HG02763 (cell line): Measurements from ENCODE around the gene CASKIN2.
"Not testable (repeated sequence)": the region's sequence is repeated elsewhere in the genome, so short reads cannot be mapped to it uniquely, and the experiment has no call there.

Experiments used
- ATAC-seq: cut with Tn5 transposase; IDR thresholded peaks from one replicate; pipeline ENCODE4 v1.9.1; 2021; ENCODE audit warnings: mild to moderate bottlenecking, moderate library complexity; ENCODE audit not compliant: unreplicated experiment

The CASKIN2 gene

DNA sequence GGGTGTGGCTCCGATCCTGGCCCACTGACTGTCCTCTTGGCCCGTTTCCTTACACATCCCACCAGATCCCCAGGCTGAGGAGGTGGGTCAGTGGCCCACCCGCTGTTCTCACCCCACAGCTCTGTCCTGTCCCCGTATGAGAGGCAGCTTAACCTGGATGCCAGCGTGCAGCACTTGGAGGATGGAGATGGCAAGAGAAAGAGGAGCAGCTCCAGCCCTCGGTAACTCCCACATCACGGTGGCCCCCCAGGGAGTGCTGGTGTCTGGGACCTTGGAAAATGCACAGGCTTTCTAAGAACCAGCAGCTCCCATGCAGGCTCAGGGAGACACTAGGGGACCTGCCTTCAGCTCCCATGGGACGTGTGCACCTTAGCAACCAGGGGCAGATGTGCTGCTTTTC is 6.0 kb upstream of the CASKIN2 start:
- no peak for ATAC-seq

DNA sequence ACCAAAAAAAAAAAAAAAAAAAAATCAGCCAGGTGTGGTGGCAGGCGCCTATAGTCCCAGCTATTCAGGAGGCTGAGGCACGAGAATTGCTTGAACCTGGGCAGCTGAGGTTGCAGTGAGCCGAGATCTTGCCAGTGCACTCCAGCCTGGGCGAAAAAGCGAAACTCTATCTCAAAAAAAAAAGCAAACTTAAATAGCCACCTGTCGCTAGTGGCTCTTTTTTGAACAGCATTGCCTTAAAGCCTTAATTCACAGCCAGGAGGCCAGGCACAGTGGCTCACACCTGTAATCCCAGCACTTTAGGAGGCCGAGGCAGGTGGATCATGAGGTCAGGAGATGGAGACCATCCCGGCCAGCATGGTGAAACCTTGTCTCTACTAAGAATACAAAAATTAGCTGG is 5.1 kb upstream of the CASKIN2 start:
- not testable (repeated sequence) for ATAC-seq

- ATAC-seq: no peak
Measured at GRCh38 chr17:75518983-75519537, 3.7 kb upstream of the CASKIN2 start.

DNA sequence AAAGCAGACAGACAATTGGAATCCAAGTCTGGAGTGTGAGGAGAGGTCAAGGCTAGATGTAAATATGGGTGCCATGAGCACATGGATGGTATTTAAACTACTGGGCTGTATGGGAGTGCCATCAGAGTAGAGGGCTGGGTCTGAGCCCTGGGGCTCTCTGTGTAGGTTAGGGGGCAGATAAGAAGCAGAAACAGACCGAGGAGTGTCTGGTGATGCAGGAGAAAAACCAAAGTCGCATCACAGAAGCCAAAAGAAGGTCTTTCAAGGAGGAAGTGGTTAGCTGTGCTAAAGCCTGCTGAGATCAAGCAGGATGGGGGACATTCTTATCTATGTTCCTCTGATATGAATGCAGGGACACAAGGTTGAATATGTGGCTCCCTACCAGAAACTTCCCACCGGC is 2.9 kb upstream of the CASKIN2 start:
- ATAC-seq: no peak

DNA sequence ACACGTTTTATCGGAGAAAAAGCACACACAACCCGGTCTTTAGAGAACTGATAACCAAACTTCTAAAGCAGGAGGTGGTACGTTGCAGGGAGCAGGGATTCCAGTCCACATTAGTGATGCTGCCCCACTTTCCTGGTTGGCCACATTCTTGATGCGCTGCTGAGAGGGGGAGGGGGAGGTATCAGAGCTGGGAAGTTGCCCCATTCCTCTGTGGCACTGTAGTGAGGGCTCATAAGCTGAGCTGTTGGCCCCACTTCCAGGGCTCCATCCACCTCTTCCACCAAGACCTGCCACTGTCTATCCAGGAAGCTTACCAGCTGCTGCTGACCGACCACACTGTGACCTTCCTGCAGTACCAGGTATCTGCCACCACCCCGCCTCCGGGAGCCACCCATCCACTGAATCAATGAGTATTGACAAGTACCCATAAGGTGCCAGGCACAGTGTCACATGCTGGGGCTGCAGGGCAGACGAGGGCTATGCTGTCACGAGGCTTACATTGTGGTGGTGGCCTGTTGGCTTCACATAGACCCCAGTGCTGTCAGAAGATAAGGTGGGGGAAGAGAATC is 2.0 kb upstream of the CASKIN2 start:
- no peak for ATAC-seq

DNA sequence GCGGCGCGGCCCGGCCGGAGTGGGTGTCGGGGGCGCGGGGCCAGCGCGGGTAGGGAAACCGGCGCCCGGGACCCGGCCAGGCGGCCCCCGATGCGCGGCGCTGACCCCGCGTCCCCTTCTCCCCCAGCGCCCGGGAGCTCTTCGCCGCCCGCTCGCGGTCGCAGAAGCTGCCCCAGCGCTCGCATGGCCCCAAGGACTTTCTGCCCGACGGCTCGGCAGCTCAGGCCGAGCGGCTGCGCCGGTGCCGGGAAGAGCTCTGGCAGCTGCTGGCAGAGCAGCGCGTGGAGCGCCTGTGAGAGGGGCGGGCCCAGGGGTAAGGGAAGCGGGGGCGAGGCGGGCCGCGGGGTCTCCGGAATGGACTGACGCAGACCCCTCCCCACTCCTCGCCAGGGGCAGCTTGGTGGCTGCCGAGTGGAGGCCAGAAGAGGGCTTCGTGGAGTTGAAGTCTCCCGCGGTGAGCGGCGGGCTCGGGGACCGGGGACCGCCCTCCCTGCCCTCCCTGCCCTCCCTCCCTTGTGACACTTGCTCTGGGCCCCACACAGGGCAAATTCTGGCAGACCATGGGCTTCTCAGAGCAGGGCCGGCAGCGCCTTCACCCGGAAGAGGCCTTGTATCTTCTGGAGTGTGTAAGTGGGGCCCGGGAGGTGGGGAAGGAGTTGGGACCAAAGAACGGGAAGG is 1.4 kb upstream of the CASKIN2 start:
- ATAC-seq: peak; percentile 21

DNA sequence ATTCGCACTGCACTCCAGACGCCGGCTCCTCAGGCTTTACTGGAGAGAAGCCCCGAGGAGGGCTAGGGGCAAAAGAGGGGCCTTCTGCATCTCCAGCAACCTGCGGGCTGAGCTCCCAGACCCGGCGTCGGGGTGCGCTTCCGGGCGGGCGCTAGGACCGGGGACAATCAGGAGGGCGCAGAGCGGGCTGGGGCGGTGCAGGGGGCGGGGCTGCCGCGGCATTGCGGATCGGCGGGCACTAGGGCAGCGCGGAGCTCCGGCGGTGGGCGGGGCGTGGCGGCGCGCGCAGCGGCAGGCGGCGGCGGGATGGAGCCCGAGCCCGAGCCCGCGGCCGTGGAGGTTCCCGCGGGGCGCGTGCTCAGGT is 900 bp upstream of the CASKIN2 start, which contains the start of gene TSEN54:
TSS of gene TSEN54 (plus strand) at position 274 of the 364 bp plus-strand sequence. CDS start at position 307, 33 bp downstream.
- ATAC-seq: peak; percentile 68

GRCh38 chr17:75514919-75515495 is 330 bp downstream of the CASKIN2 start:
- no peak for ATAC-seq

DNA sequence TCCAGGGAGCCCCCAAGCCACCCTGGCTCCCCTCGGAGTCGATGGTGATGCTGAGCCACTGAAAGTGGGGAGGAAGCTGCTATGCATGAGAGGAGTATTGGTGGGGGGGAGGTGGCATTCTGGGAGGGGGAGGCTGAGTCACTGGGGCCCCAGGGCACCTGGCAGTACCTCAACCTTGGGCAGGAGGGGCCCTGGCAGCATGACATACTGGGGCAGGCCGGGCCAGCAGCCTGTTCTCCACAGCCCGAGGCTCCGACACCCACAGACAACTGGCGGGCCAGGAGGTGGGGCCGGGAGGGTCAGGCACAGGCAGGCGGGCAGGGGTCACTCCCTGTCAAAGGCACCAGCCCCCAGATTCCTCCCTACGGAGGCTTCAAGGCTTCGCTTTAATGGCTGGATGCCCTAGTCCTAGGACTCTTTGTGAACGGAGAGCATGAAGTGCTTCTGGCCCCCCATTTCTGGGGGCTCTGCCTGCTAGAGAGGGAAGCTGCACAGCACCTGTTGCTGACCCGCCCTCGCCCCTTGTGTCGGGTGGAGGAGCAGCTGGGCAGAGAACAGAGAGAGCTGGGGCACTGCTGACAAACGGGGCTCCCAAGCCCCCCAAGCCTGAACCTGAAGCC is 928 bp downstream of the CASKIN2 start:
- no peak for ATAC-seq

- no peak for ATAC-seq
Measured at GRCh38 chr17:75513641-75514000, 1.7 kb downstream of the CASKIN2 start.

- ATAC-seq: no peak
Measured at GRCh38 chr17:75512926-75513640, 2.3 kb downstream of the CASKIN2 start.

DNA sequence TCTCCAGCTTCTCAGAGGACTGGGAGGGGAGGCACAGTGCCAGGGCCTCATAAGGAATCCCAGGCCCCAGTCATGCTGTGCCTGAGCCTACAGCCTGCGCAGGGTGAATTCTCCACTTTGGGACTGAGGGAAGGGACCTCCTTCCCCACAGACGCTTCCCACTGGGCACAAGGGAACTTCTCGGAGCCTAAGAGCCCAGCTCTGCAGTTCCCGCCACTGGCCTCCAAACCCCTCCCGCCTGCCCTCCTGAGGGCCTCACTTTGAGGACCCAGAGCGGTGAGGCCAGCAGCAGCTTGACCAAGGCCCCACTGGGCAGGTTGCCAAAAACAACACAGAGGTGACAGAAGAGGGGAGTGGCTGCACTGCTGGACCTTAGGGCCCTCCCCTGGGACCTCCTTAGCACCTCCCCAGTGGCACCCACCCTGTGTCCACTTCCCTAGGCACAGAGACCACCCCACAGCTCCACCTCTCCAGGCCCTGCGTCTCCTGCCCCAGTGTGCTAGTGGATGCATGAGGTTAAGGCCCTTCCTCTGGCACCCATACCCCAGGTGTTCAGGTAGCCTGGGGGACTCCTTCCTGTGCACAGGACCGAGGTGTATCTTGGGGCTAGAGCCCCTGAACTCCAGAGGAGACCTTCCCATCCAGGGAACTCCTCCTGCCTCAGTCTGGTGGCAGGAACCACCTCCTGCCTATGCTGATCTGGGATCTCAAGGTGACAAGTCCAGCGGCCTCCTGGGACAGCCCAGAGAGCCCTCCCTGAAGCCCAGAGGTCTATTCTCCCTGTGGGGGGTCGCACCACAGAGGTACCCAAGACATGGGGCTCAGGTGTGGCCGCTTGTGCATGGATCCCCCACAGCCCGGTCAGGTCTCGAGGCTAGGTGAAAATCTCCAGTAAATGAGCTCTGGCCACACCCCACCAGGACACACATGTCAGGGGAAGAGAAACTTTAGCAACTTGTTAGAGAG is 3.4 kb downstream of the CASKIN2 start:
- ATAC-seq: no peak

- no peak for ATAC-seq
Measured at GRCh38 chr17:75511270-75511609, 4.1 kb downstream of the CASKIN2 start.

DNA sequence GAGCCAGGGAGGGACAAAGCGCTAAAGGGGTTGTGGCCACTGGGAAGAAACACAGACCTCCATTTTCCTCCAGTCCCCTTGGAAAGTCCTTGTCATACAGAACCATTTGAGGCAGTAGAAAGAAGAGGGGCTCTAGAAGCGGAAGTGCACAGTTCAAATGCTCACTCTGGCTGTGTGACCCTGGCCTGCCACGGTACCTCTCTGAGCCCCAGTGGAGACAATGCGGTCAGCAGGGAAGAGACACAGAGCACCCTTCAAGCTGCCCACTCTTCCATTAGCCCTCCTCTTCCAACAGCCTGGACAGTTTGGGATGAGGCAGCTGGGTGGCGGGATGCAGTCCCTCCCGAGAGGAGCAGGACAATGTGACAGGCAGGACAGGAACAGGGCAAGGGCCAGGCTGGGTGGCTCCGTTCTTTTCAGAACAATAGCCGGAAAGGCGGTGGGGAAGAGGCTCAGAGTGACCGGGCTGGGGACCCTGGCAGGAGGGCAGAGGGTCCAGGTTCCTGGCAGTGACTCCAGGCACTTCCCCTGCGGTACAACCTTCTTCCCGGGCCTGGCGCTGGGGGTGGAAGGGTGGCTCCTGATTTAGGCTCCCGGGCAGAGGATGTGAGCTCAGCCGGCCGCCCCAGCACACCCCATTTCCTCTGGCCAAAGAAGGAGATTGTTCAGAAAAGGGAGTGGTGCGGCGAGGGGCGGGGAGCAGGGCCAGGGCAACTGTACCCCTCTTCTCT is 5.6 kb downstream of the CASKIN2 start:
- no peak for ATAC-seq

DNA sequence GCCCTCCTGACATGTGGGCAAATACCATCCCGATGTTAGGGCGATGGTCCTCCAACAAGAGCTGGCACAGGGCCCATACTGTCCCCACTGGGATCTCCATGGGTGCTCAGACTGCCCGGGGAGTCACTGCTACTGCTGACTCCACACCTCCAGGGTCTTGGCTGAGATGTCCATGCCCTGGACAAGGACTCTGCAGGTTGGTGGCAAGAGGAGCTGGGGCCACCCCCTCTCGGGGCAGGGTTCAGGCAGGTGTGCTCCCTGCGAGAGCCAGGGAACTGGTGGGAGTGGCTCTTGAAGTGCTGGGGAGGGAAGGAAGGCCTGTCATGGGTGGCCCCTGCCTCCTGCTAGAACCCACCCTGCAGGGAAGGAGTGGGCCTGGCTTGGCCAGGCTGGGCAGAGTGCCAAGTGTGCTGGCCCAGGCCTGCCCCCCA is 6.4 kb downstream of the CASKIN2 start:
- ATAC-seq: no peak

- ATAC-seq: no peak
Measured at GRCh38 chr17:75507733-75508719, 7.3 kb downstream of the CASKIN2 start.

GRCh38 chr17:75506888-75507287 is 8.4 kb downstream of the CASKIN2 start:
- no peak for ATAC-seq

- ATAC-seq: no peak
Measured at GRCh38 chr17:75506134-75506533, 9.2 kb downstream of the CASKIN2 start.
